ENCODE data around the gene RYR2.

- TF ChIP-seq, protein P1, sequence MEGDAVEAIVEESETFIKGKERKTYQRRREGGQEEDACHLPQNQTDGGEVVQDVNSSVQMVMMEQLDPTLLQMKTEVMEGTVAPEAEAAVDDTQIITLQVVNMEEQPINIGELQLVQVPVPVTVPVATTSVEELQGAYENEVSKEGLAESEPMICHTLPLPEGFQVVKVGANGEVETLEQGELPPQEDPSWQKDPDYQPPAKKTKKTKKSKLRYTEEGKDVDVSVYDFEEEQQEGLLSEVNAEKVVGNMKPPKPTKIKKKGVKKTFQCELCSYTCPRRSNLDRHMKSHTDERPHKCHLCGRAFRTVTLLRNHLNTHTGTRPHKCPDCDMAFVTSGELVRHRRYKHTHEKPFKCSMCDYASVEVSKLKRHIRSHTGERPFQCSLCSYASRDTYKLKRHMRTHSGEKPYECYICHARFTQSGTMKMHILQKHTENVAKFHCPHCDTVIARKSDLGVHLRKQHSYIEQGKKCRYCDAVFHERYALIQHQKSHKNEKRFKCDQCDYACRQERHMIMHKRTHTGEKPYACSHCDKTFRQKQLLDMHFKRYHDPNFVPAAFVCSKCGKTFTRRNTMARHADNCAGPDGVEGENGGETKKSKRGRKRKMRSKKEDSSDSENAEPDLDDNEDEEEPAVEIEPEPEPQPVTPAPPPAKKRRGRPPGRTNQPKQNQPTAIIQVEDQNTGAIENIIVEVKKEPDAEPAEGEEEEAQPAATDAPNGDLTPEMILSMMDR (IDR thresholded peaks at IDR 0.05), result no peak
- no peak for TF ChIP-seq POLR2A (IDR thresholded peaks at IDR 0.05)
Observed at GRCh38 chr1:237759377-237759776, 717.4 kb downstream of the RYR2 start.
